Liver (tissue), 2 donors: ENCODE results near the gene LSM3.

ENCODE experiments used
- CTCF ChIP-seq: fragments of 150-350 bp; IDR thresholded peaks from 2 replicates; pipeline ENCODE4 v1.5.1; 2017; ENCODE audit warnings: improper control_type of control experiment, low read depth, low read length; ENCODE audit not compliant: missing input control
- TF ChIP-seq, protein P1 (sequence below): IDR thresholded peaks from 2 replicates; pipeline ENCODE4 v1.6.1; 2016; ENCODE audit warnings: antibody characterized with exemption, mild to moderate bottlenecking
- donor health status: healthy.

DNA sequence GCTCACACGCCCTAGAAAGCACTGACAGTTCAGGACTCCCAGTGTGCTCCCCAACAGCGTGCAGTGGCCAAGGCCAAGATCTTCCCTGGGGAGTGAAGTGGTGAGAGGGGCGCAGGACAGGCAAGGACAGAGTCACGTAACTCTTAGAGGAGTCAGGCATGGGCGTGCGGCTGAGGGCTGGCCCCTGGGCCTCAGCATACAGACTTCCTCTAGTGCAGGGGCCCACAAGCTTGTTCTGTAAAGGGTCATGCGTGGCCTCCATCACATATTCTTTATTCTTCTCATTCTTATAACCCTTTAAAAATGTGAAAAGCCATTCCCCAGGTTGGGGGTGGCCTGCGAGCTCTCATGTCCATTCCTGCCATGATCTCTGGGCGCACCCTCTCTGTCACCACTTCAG, 28.5 kb upstream of the LSM3 start:
- no peak for TF ChIP-seq CTCF
- TF ChIP-seq, protein P1, sequence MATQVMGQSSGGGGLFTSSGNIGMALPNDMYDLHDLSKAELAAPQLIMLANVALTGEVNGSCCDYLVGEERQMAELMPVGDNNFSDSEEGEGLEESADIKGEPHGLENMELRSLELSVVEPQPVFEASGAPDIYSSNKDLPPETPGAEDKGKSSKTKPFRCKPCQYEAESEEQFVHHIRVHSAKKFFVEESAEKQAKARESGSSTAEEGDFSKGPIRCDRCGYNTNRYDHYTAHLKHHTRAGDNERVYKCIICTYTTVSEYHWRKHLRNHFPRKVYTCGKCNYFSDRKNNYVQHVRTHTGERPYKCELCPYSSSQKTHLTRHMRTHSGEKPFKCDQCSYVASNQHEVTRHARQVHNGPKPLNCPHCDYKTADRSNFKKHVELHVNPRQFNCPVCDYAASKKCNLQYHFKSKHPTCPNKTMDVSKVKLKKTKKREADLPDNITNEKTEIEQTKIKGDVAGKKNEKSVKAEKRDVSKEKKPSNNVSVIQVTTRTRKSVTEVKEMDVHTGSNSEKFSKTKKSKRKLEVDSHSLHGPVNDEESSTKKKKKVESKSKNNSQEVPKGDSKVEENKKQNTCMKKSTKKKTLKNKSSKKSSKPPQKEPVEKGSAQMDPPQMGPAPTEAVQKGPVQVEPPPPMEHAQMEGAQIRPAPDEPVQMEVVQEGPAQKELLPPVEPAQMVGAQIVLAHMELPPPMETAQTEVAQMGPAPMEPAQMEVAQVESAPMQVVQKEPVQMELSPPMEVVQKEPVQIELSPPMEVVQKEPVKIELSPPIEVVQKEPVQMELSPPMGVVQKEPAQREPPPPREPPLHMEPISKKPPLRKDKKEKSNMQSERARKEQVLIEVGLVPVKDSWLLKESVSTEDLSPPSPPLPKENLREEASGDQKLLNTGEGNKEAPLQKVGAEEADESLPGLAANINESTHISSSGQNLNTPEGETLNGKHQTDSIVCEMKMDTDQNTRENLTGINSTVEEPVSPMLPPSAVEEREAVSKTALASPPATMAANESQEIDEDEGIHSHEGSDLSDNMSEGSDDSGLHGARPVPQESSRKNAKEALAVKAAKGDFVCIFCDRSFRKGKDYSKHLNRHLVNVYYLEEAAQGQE, result no peak
